Astrocyte of the spinal cord (primary cell): ENCODE results near the gene FRMD4B.

Source experiments
- DNase-seq: peaks from one replicate; pipeline ENCODE4 v3.0.0; 2011; ENCODE audit warnings: low read depth, low spot score
- H3K4me3 ChIP-seq: 2 replicates; pipeline ENCODE4 v1.5.1; 2011; ENCODE audit warnings: low read depth, mild to moderate bottlenecking, low read length, moderate library complexity
- CTCF ChIP-seq: IDR thresholded peaks from 2 replicates; pipeline ENCODE4 v1.5.1; 2012; ENCODE audit warnings: low read depth, mild to moderate bottlenecking, low read length, inconsistent platforms
- in situ Hi-C: cut with HindIII; loops from 2 replicates; pipeline ENCODE4 v1.10.0; 2017; ENCODE audit warnings: low sequenced_read_pairs

The FRMD4B gene

GRCh38 chr3:69219101-69219708 lies 166.7 kb downstream of the FRMD4B start:
- DNase-seq, result no peak
- H3K4me3 ChIP-seq, result no peak overlapping the region
- in situ Hi-C loops, result no loop called here
- TF ChIP-seq CTCF, result no peak

DNA sequence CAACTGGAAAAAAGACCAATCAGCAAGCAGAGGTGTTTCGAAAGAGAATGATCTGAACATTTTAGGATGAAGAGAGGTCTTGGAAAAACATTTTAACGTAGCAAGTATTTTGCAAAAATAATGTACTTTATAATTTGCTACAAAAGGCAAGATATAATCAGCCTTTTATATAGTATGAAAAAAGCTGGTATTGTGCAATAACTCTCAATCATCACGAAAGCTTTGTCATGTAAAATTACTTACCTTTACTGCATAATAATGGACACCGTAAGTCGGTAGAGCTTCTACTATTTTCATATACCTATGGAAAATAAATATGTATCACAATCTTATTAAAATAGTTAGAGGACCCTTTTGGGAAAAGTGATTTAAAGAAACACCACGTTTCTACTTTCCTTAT lies 167.8 kb downstream of the FRMD4B start:
- no peak for TF ChIP-seq CTCF
- no peak for DNase-seq
- H3K4me3 ChIP-seq, result no peak overlapping the region
- in situ Hi-C loops, result no loop called here

DNA sequence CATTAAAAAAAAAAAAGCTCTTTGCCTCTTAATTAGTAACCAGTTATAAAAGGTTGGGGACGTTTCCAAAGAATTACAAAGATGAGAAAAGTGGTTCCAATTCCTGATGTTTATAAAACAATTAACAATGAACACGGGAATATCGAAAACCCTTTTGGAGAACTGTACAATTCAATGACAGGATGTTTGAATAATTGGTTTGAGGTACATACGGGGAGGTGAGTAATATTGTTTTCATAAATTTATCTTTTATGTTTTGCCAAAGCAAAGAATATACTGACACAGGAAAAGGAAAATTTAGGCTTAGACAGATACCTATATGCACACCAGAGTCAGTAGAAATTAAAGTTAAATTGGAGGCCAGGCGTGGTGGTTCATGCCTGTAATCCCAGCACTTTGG lies 168.9 kb downstream of the FRMD4B start:
- no peak for TF ChIP-seq CTCF
- H3K4me3 ChIP-seq, result no peak overlapping the region
- in situ Hi-C loops, result no loop called here
- DNase-seq, result no peak

DNA sequence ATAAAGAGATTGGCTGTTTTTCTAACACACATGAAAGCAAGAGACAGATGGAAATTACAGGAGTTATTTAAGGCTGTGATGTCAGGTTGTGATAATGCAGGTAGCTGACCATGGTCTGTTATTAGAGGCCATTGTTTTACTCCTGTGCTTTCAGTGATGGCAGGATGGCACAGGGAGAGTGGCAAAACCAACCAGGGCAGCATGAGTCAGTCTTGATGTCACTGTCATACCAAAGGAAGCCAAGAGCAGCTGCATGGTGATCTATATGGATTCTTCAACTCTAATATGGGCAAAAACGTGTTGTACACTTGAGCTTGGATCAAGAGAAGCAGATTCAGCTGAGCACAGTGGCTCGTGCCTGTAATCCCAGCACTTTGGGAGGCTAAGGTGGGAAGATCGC lies 171.6 kb downstream of the FRMD4B start:
- no peak for TF ChIP-seq CTCF
- no peak for DNase-seq
- in situ Hi-C loops, result no loop called here
- no peak overlapping the region for H3K4me3 ChIP-seq

DNA sequence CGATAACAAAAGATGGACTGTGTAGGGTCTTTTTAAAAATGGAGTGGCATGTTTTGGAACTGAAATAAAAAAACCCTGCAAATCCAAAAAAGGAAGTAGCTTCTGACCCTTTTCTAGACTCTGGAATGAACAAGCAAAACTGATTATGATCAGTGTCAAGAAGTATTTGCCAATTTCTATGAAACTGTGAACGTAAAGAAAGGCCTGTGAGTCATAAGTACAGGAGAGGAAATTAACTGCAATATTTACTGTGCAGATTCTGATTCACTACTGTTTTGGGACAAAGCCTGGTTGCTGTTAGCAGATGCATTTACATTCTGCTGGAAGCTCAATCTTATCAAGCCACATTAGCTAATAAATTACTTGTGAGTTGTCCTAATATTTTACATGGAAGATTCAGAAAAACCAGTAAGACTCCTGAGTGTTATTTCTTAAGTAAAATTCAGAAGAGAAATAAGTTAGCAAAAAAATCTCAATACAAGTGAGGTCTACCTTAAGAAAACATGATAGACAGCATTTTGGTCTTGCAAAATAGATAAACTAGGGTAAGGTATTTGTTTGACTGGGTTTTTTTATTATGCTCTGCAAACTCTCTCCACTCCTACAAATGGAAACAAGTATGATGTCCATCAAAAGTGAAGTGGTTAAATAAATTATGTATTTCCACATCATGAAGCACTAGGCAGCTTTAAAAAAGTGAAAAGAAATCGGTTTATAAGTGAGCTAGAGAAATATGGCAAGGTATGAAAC lies 173.3 kb downstream of the FRMD4B start:
- no peak for TF ChIP-seq CTCF
- peak; percentile 83 for DNase-seq
- no peak overlapping the region for H3K4me3 ChIP-seq
- in situ Hi-C loops, result no loop called here

- no peak for TF ChIP-seq CTCF
- DNase-seq, result no peak
- H3K4me3 ChIP-seq, result no peak overlapping the region
- in situ Hi-C loops, result no loop called here
Measured at GRCh38 chr3:69210068-69210730, 175.7 kb downstream of the FRMD4B start.
